ENCODE data around the gene JPT1.
A peak's percentile ranks its signal among the peaks of the same experiment; 100 is the strongest.
"Not testable (repeated sequence)": the region's sequence is repeated elsewhere in the genome, so short reads cannot be mapped to it uniquely, and the experiment has no call there.

JPT1 gene

GRCh38 chr17:75127936-75128335, 26.4 kb downstream of the JPT1 start:
- peaks cover 30% of the 10 kb centered on the region for H3K36me3 Mint-ChIP-seq
- not testable (repeated sequence) for DNase-seq (ENCODE audit: low spot score in 2 of 2); H3K4me3 Mint-ChIP-seq; H3K27ac Mint-ChIP-seq; ATAC-seq; H3K9me3 Mint-ChIP-seq
- H3K4me1 Mint-ChIP-seq, result peaks cover 40% of the 10 kb centered on the region

- H3K27ac Mint-ChIP-seq, result no peak overlapping the region
- DNase-seq (ENCODE audit: low spot score in 2 of 2), result no peak
- H3K9me3 Mint-ChIP-seq, result no peaks in the 10 kb centered on the region
- H3K36me3 Mint-ChIP-seq, result peaks cover 30% of the 10 kb centered on the region
- ATAC-seq, result no peak
- H3K4me1 Mint-ChIP-seq, result peaks cover 40% of the 10 kb centered on the region
- no peak overlapping the region for H3K4me3 Mint-ChIP-seq
Measured at GRCh38 chr17:75126954-75127353, 27.4 kb downstream of the JPT1 start.

GRCh38 chr17:75125984-75126383, 28.3 kb downstream of the JPT1 start:
- Mint-ChIP-seq H3K9me3 (no peaks in the 10 kb centered on the region), H3K4me3 (no peak overlapping the region), H3K27ac (peak overlapping the region; percentile 69), H3K36me3 (peaks cover 39% of the 10 kb centered on the region), H3K4me1 (peaks cover 40% of the 10 kb centered on the region)
- no peak for DNase-seq (ENCODE audit: low spot score in 2 of 2)
- ATAC-seq, result no peak

GRCh38 chr17:75124819-75125162, 29.5 kb downstream of the JPT1 start:
- Mint-ChIP-seq H3K27ac (peak overlapping the region; percentile 90), H3K4me1 (peaks cover 36% of the 10 kb centered on the region), H3K4me3 (no peak overlapping the region), H3K9me3 (no peaks in the 10 kb centered on the region), H3K36me3 (peaks cover 34% of the 10 kb centered on the region)
- DNase-seq (ENCODE audit: low spot score in 2 of 2) (no peak), ATAC-seq (no peak)

- Mint-ChIP-seq H3K4me1 (peaks cover 31% of the 10 kb centered on the region), H3K4me3 (peak overlapping the region; percentile 42), H3K9me3 (no peaks in the 10 kb centered on the region), H3K27ac (peak overlapping the region; percentile 90), H3K36me3 (peaks cover 28% of the 10 kb centered on the region)
- DNase-seq (ENCODE audit: low spot score in 2 of 2) (no peak), ATAC-seq (peak; percentile 93)
Measured at GRCh38 chr17:75124041-75124818, 30.1 kb downstream of the JPT1 start.

GRCh38 chr17:75118307-75118706, 36.0 kb downstream of the JPT1 start:
- Mint-ChIP-seq H3K27ac (peak overlapping the region; percentile 75), H3K4me3 (no peak overlapping the region), H3K9me3 (no peaks in the 10 kb centered on the region), H3K36me3 (peaks cover 43% of the 10 kb centered on the region), H3K4me1 (peaks cover 31% of the 10 kb centered on the region)
- ATAC-seq, result no peak
- no peak for DNase-seq (ENCODE audit: low spot score in 2 of 2)

GRCh38 chr17:75116737-75117136, 37.6 kb downstream of the JPT1 start:
- ATAC-seq (no peak), DNase-seq (ENCODE audit: low spot score in 2 of 2) (no peak)
- Mint-ChIP-seq H3K4me1 (peaks cover 37% of the 10 kb centered on the region), H3K36me3 (peaks cover 46% of the 10 kb centered on the region), H3K27ac (no peak overlapping the region), H3K4me3 (no peak overlapping the region), H3K9me3 (no peaks in the 10 kb centered on the region)

- DNase-seq (ENCODE audit: low spot score in 2 of 2), result no peak
- Mint-ChIP-seq H3K4me3 (no peak overlapping the region), H3K27ac (no peak overlapping the region), H3K9me3 (no peaks in the 10 kb centered on the region), H3K36me3 (peaks cover 37% of the 10 kb centered on the region), H3K4me1 (peaks cover 42% of the 10 kb centered on the region)
- no peak for ATAC-seq
Measured at GRCh38 chr17:75115555-75115954, 38.8 kb downstream of the JPT1 start.

- DNase-seq (ENCODE audit: low spot score in 2 of 2) (no peak), ATAC-seq (peak; percentile 42)
- Mint-ChIP-seq H3K27ac (peak overlapping the region; percentile 95), H3K9me3 (no peaks in the 10 kb centered on the region), H3K4me1 (peaks cover 41% of the 10 kb centered on the region), H3K36me3 (peaks cover 37% of the 10 kb centered on the region), H3K4me3 (peak overlapping the region; percentile 89)
Measured at GRCh38 chr17:75114552-75115314, 39.6 kb downstream of the JPT1 start.

- H3K36me3 Mint-ChIP-seq, result peaks cover 37% of the 10 kb centered on the region
- H3K4me1 Mint-ChIP-seq, result peaks cover 42% of the 10 kb centered on the region
- ATAC-seq (peak; percentile 81), DNase-seq (ENCODE audit: low spot score in 2 of 2) (peak; percentile 84 to 94)
- H3K9me3 Mint-ChIP-seq, result no peaks in the 10 kb centered on the region
- H3K4me3 Mint-ChIP-seq, result peak overlapping the region; percentile 89
- peak overlapping the region; percentile 95 for H3K27ac Mint-ChIP-seq
Measured at GRCh38 chr17:75113798-75114551, 40.3 kb downstream of the JPT1 start.

GRCh38 chr17:75111777-75112335, 42.5 kb downstream of the JPT1 start:
- no peaks in the 10 kb centered on the region for H3K9me3 Mint-ChIP-seq
- peaks cover 45% of the 10 kb centered on the region for H3K4me1 Mint-ChIP-seq
- H3K27ac Mint-ChIP-seq, result peak overlapping the region; percentile 24
- H3K36me3 Mint-ChIP-seq, result peaks cover 26% of the 10 kb centered on the region
- no peak for ATAC-seq
- no peak for DNase-seq (ENCODE audit: low spot score in 2 of 2)
- H3K4me3 Mint-ChIP-seq, result peak overlapping the region; percentile 79

- peak overlapping the region; percentile 79 for H3K4me3 Mint-ChIP-seq
- peak overlapping the region; percentile 72 for H3K27ac Mint-ChIP-seq
- DNase-seq (ENCODE audit: low spot score in 2 of 2) (peak in 1 of 2 donors; percentile 59), ATAC-seq (no peak)
- H3K4me1 Mint-ChIP-seq, result peaks cover 45% of the 10 kb centered on the region
- H3K9me3 Mint-ChIP-seq, result no peaks in the 10 kb centered on the region
- peaks cover 26% of the 10 kb centered on the region for H3K36me3 Mint-ChIP-seq
Measured at GRCh38 chr17:75110234-75110937, 43.9 kb downstream of the JPT1 start.

- ATAC-seq (peak; percentile 89), DNase-seq (ENCODE audit: low spot score in 2 of 2) (peak; percentile 90 to 96)
- peaks cover 20% of the 10 kb centered on the region for H3K36me3 Mint-ChIP-seq
- peak within 1 kb of the TSS; percentile 72 for H3K27ac Mint-ChIP-seq
- H3K4me3 Mint-ChIP-seq, result peak within 1 kb of the TSS; percentile 79
- H3K4me1 Mint-ChIP-seq, result peaks cover 38% of the 10 kb centered on the region
- H3K9me3 Mint-ChIP-seq, result no peaks in the 10 kb centered on the region
Measured at GRCh38 chr17:75109407-75110233, 44.7 kb downstream of the JPT1 start, which contains the start of gene ARMC7. ARMC7 (plus strand) TSS chr17:75109969; CDS start chr17:75110289, 320 bp downstream.

GRCh38 chr17:75109046-75109406, 45.3 kb downstream of the JPT1 start:
- Mint-ChIP-seq H3K27ac (peak overlapping the region; percentile 72), H3K4me3 (peak overlapping the region; percentile 79), H3K4me1 (peaks cover 32% of the 10 kb centered on the region), H3K36me3 (peaks cover 14% of the 10 kb centered on the region), H3K9me3 (no peaks in the 10 kb centered on the region)
- DNase-seq (ENCODE audit: low spot score in 2 of 2), result peak in 1 of 2 donors; percentile 59
- ATAC-seq, result peak; percentile 12
